GM19239 (cell line): ENCODE data around the gene DDX47.

Experiments used
- DNase-seq: peaks from one replicate; pipeline ENCODE4 v3.0.0; 2011; ENCODE audit warnings: low spot score; ENCODE audit not compliant: insufficient read length
- FAIRE-seq: peaks from 2 replicates; lab custom pipeline; 2011; peaks lifted over from hg19 to GRCh38; lab: Jason Lieb, UNC

DDX47 gene

DNA sequence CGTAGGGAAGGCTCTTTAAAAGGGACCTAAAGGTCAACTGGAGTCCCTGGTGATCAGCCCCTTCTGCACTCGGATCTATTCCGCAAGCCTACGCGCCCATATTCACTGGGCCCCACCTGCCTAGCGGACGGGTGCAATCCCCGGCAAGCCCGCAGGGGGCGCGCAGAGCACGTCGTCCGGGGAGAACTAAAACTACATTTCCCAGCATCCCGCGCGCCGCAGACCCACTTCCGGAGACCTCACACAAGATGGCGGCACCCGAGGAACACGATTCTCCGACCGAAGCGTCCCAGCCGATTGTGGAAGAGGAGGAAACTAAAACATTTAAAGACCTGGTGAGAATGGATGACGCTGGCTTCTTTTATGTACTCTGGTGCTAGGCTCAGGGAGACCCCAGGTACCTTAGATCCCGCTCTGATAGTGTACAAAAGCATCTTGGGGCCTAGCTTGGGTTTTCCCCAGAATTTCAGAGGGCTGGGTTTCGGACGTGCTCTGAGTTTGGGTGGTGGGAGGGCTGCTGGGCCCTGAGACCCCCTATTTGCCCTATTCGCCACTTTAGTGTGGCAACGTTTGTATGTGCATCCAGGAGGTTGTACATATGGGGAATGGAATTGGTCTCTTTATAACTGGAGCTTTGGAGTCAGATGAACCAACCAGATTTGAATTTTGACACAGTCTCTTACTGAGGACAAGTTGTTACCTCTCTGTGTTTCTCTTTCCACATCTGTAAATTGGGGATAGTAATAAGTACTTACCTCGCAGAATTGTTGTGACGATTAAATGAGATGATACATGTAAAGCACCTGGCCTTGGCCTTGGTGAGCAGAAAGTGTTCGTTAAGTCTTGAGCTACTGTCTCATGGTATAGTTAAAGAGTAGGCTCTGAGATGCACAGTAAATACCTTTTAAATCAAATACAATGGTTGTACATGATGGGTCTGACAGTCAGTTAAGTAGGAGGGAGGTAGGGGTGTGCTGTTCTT lies at the start of gene DDX47:
TSS of gene DDX47 (plus strand) at position 227 of the 982 bp plus-strand sequence. CDS start at position 249, 22 bp downstream.
- DNase-seq (peak; percentile 52), FAIRE-seq (peak; percentile 97)

DNA sequence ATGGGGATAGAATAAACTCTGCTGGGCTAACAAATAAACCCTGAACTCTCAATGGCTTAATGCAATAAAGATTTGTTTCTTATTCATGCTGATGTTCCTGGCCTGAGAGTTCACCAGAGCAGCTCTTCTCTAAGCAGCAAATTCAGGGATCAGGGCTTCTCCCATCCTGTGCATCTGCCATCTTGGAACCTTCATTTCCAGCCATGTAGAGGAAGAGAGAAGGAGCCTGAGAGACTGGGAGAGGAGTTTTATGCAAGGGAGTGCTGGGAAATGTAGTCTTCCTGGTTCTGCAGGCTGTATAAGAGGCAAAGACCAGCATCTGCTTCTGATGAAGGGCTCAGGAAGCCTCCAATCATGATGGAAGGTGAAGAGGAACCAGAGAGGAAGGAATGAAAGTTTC lies 48.3 kb upstream of the DDX47 start:
- no peak for FAIRE-seq
- DNase-seq = no peak

DNA sequence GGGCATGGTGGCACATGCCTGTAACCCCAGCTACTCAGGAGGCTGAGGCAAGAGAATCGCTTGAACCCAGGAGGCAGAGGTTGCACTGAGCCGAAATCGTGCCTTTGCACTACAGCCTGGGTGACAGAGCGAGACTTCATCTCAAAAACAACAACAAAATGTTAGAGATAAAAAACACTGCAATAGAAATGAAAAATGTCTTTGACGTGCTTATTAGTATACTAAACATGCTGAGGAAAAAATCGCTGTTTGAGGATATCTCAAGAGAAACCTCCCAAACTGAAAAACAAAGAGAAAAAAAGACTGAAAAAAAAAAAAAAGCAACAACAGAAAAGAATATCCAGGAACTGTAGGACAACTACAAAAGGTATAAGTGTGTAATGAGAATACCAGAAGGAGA lies 42.9 kb upstream of the DDX47 start:
- FAIRE-seq (no peak), DNase-seq (no peak)

DNA sequence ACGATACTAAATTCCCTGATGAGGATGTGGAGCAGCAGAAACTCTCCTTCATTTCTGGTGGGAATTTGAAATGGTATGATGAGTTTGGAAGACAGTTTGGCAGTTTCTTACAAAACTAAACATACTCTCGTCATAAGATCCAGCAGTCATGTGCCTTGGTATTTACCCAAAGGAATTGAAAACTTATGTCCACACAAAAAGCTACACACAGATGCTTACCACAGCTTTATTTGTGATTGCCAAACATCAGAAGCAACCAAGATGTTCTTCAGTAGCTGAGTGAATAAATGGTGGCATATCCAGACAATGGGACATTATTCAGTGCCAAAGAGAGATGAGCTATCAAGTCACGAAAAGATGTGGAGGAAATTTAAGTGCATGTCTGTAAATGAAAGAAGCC lies 38.4 kb upstream of the DDX47 start:
- no peak for FAIRE-seq
- DNase-seq = no peak

DNA sequence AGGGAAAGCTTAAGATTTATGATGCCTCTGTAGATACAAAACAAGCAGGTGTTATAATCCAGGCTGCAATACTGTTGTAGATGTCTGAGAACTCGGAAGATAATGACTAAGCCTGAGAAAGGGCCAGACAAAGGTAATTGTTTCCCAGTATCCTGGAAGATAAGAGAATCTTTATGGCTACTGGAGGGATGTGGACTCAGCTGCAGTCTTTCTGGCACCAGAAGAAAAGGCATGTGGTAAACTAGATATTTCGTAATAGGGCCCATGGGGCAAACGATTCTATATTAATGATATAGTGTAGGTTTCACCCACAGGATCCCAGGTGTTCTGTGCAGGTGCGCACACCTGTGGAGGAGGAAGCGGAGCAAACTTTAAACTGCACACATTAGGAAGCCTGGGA lies 36.9 kb upstream of the DDX47 start:
- no peak for DNase-seq

DNA sequence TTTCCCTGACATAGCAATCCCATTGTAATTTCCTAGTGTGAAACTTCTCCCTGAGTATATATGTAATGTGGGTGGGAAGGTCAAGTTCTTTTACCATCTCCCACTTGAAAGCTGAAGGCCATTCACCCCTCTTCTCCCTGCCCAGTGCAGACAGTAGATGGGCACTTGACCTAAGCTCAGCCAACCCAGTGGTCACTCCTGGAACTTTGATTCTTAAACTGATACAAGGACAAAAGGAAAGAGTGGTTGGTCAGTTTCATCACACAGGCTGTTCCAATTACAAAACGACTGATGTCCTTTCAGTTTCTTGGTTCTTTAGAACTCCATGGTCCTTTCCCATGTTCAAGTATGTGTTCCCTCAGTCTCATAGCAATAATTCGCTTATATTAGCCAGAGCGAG lies 36.1 kb upstream of the DDX47 start:
- no peak for FAIRE-seq
- no peak for DNase-seq

More for the DNA sequence above, 36.9 kb upstream of the DDX47 start:
- FAIRE-seq = no peak

DNA sequence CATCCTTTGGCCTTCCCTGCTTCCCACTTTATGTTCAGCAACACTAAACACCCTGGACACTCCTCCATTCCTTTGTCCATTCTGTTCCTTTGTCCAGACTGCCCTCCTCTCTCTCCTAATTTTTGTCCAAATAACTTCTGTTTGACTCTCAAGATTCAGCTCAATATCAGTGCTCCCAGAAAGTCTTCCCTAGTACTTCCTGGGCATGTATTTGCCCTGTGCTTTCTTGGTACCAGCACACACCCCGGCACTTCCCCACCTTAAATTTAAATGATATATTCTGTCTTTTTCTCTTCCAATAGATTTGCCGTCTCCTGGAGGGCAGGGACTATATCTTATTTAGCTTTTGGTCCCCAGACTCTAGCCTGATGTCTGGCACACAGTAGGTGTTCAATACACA lies 34.1 kb upstream of the DDX47 start:
- FAIRE-seq (no peak), DNase-seq (no peak)

DNA sequence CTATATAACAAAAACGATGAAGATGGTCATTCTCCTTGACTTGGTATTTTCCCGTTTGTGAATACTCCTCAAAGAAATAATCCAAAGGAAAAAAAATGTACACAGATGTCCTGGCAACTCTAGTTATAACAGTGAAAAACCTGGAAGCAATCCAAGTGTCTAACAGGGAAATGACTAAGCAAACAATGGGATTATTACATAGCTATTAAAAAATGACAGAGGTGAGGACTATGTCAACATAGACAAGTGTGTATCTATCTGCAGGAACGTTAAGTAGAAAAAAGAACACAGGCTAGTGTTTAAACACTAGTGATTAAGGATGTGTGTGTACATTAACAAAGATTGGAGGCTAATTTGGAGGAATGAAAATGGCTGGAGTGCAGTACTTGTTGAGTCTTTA lies 33.6 kb upstream of the DDX47 start:
- FAIRE-seq (no peak), DNase-seq (no peak)

DNA sequence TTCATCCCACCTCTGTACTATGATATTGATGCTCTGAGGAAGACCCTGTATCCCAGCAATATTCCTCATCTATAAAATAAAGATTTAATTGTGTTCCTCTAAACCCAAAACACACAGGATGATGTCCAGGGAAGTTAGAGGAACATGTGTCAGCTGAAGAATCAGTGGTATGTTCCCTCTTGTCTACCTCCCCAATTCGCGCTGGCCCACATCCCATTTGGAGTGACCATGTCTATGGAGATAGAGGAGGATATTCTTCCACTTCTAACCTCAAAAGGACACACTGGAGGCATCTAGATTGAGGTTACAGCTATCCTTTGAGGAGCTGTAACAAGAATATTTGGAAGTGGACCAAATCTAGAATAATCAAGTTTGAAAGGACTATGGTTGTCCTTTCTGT lies 29.0 kb upstream of the DDX47 start:
- FAIRE-seq (no peak), DNase-seq (no peak)

DNA sequence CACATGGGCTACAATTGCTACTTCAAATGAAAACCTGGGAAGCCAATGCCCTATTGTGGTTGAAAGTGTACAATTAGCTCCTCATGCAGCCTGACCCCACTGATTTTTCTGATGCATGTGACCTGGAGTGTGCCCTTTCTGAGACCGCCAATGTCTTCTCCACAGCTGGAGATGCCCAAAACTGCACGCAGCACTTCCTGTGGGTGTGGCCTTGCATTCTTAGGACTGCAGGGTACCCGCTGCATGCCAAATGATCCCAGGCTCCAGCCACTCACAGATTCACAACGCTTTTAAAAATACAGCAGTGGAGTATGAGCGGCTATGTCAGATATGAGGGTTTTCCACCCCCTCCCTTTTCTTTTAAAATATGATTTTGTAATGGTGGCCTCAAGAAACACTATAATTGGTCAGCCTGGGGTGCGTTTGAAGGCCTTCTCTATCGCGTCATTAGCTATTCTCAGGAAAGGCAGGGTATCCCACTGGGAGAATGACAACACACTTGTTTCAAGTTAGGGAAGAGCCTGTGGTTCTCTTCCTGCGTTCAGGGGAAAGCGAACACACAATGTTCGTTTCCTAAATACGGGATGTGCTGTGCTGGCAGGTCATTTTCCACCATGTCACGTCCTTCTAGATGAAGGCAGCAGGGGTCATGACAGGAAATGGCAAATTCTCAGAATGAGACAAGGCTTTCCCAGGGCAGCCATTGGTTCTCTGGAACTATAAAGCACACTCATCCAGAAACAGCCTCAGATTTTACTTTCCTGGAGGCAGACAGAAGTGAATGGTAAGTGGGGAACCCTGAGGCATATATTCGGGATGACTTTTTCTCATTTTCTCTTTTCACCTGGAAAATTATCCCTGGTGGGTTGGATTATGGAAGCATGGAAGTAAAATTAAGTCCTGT lies 28.0 kb upstream of the DDX47 start, which contains the start of gene APOLD1:
TSS of gene APOLD1 (plus strand) at position 749 of the 904 bp plus-strand sequence. CDS start at position 782, 33 bp downstream.
- DNase-seq (no peak), FAIRE-seq (no peak)

DNA sequence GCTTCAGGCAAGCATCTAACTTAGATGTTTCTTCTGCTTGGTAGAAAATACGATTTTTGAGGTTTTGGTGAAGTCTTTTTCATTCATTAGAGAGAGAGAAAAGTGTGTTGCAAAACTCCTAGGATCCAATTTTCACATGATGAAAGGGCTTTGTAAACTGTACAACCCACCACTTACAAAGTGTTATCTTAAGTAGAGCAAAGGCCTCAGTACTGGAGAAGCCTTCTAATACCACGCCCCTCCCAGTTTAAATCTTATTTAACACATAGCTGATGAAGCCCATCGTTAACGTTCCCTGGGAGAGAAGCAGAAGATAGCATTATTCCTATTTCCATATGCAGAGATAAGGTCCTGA lies 26.8 kb upstream of the DDX47 start:
- FAIRE-seq = no peak
- no peak for DNase-seq

DNA sequence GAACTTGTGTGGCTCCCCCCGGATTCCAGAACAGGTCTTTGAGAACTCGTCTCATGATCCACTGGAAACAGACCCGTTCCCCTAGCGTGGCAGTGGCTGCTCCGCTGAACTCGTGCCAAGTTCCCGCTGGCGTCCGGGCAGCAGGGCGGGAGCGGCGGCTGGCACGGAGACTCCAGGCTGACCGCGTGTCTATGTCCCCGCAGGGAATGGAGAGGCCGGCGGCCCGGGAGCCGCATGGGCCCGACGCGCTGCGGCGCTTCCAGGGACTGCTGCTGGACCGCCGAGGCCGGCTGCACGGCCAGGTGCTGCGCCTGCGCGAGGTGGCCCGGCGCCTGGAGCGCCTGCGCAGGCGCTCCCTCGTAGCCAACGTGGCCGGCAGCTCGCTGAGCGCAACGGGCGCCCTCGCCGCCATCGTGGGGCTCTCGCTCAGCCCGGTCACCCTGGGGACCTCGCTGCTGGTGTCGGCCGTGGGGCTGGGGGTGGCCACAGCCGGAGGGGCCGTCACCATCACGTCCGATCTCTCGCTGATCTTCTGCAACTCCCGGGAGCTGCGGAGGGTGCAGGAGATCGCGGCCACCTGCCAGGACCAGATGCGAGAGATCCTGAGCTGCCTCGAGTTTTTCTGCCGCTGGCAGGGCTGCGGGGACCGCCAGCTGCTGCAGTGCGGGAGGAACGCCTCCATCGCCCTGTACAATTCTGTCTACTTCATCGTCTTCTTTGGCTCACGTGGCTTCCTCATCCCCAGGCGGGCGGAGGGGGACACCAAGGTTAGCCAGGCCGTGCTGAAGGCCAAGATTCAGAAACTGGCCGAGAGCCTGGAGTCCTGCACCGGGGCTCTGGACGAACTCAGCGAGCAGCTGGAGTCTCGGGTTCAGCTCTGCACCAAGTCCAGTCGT lies 26.2 kb upstream of the DDX47 start:
- DNase-seq (peak; percentile 87), FAIRE-seq (peak; percentile 87)

DNA sequence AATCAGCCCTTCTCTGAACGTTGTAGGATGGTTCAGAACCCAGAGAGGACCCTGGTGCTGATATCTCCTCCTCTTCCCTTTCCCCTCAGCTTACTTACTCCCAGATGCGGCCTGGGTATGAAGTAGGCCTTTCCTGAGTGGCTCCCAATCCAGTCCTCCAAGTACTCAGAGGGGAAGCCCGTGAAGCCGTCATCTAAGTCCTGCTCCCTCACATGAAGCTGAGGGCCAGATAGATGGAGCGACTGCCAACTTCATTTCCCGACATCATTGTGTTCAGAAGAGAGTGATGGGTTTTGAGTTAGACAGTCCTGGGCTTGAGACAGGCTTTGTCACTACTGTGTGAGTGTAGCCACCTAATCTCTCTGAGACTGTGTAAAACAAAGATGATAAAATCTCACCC lies 25.0 kb upstream of the DDX47 start:
- FAIRE-seq (peak; percentile 18), DNase-seq (no peak)

DNA sequence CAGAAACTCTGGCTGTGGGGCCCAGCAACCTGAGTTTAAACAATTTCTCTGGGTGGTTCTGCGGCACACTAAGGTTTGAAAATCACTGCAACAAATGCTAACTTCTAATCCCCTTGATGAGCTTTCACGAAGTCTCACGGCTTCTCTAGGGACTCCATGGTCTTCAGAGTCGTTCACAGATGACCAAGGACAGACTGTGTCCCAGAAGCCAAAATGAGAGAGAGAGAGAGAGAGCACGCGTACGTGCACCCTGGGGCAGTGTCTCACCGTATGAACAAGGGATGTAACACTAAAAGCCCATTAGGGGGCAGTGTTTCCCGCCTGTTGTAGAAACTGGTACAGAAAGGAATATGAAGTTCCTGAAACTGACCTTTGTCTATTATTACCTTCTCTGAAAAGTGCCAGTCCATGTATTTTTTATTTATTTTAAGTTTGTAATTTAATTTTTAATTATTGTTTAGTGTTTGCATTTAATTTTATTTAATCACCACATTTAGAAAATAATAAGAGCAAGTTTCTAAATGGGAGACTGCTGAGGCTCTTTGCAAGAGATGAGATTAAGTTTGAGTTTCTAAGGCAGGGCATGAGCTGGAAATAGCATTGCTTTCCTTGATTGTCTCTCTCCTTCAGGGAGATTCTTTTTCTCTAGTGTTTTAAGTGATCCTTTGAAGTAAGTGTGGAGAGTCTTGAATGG lies 24.3 kb upstream of the DDX47 start:
- peak; percentile 81 for FAIRE-seq
- no peak for DNase-seq

DNA sequence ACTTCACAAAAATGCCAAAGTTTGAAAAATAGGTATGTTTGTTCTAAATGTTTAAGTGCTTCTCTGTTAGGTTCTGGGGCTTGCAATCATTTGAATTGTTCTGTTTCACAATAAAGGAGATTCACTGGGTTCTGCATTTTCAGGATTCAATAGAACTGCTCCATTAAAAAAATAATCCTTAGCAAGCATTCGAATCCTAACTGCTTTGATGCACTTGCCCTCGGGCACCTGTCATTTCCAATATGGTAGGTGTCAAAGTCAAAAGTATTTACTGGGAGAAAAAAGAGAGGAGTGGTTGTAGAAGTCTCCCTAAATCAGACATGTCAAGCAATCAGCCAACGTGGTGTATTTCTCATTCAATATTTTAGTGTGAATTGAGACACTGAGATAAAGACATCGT lies 22.2 kb upstream of the DDX47 start:
- DNase-seq (no peak), FAIRE-seq (no peak)

DNA sequence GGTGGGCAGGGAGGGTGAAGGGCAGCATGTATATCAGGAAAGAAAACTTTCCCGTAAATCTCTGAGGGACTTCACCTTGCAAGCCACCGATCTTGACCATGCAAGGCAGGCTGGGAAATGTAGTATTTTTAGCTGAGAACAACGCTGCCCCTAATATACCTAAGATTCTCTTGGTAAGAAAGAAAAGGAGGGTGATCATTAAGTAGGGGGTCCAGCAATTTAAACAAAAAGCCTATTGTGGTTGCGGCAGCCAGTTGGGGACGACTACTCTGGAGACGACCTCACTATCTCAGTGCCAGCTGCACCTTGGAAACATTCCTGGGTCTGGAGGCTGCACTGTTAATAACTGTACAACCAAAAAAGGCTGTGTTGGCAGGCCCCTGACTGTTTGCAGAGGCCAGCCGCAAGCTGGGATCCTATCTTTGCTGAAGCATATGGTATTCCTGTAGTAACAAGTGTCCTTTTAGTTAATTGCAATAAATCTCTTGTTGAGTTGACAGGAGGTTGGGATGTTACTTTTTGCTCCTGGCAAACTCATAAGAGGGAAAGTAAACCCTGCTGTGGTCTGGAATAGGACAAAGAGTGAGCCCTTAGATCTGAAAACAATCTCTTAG lies 21.3 kb upstream of the DDX47 start:
- no peak for FAIRE-seq
- no peak for DNase-seq

DNA sequence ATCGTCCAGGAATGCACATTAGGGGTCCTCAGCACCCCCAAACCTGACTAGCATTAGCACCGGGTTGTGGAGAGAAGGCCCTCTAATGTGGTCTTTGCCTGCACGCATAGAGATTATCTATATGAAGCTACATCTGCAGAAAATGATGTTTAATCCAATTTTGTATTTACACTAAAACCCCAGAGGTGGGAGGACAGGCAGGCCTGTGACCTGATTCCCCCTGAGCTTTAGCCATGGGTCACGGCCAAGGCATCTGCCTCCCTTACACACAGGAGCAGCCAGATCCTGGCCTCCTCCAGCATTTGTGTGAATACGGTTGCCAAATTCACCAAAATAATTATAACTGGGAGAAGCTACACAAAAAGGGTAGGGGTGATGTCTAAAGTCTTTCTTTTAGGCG lies 20.7 kb upstream of the DDX47 start:
- DNase-seq = no peak
- FAIRE-seq = no peak

DNA sequence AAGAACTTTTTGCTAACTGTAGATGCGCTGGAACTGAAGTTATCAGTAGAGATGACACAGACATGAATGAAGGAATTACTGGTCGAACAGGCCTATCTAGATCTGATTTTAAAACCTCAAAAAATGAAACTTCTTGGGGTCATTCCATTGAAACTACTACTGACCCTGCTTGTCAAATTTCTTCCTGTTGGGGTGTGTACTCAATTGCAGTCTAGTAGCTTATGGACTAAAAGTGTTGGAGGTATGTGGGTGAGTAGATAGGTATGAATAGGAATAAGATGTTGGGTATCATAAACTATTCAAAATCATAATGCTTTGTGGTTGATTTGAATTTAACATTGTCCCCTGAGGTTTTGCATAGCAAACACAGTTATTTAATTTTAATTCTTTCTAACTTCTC lies 18.5 kb upstream of the DDX47 start:
- FAIRE-seq (no peak), DNase-seq (no peak)

DNA sequence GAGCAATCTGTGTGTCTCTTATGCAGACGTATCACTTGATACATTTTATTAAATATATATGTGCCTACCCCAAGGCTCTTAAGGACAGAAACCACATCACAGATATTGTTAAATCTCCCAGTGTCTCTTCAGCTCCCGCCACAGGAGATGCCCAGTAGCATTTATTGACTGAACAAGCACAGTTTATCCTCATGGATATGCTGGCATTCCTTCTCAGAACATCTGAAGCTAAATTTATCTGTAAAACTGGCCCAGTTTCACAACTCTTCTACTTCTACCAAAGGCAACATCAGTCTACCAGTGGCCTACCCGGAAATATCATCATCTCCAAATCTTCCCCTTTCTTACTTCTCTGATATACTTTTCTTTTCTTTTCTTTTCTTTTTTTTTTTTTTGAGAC lies 17.0 kb upstream of the DDX47 start:
- DNase-seq = no peak
- FAIRE-seq = no peak
